DMS79 treated with DMSO at 0.1 percent for 48 hours (cell line): Measurements from ENCODE around the gene ADAM10.

ENCODE experiments used
- DNase-seq: peaks from one replicate; lab custom pipeline; 2025; lab: John Stamatoyannopoulos, UW

ADAM10 gene

DNA sequence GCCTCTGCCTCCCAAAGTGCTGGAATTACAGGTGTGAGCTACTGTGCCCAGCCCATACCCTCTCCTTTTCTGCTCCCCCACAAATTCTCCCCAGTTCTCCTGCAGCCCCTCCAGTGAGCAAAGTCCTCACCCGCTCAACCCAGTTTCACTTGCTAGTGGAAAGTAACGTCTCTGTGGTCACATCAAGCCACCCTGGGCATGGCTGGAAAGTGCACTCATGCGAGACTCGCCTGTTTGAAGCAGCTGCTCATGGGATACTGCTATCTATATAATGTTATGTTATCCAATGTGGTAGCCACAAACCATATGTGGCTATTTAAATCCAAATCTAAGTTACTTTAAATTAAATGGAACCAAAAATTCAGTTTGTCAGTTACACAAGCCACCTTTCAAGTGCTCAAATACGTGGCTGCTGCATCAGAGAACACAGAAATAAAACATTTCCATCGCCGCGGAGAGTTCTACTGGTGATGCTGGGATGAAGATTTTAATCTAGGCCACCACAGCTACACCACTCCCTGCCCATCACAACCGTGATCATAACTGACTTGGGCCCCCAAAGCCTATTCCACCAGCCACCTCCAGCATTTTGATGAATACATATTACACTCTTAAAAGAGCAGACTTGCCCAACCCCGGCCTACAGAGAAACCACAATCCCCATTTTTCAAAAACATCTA lies 198.3 kb downstream of the ADAM10 start:
- no peak for DNase-seq

DNA sequence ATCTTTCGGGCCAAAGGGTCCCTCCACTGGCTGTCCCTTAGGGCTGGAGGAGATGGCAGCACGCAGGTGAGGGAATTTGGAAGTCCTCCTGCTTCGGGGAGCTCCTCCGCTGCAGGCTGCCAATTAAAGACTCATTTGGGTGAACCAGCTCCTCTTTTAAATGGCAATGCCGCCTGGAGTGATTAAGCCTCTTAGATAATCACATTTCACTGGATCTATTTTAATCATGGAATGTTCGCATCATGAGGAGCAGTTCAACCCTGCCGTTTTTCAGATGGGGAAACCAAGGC lies 199.8 kb downstream of the ADAM10 start:
- DNase-seq = no peak

DNA sequence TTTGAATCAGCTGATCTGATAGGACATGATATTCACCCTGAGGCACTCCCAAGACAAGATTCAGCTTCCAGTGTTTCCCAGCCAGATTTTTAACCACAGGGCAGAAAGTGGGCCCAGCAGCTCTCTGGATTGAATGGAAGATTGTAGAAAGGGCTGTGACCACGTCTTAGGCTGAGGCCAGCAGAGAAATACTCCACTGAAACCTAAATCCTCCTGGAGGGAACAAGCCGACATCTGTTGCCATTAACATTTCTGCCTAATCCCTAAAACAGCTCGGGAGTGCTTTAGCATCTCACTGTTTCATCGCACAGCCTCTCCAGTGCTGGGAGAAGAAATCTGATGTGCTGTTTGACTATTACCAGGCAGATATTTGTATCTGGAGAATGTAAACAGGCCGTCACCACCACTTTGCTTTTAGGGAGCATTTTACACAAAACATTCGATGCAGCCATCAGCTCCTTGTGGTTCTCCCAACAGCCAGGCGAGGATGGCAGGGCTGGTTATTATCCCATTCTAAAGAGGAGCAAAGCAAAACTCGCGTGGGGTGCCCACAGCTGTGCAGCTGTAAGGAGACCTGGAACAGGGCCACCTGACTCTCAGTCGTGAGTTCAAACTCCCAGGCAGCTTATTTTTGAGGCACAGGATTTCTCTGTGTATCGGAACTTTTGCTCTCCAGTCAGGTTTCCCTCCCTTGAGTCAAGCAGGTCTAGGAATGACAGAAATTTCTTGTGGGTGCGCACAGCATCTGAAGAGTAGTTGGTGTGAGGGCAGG lies 200.3 kb downstream of the ADAM10 start:
- no peak for DNase-seq

DNA sequence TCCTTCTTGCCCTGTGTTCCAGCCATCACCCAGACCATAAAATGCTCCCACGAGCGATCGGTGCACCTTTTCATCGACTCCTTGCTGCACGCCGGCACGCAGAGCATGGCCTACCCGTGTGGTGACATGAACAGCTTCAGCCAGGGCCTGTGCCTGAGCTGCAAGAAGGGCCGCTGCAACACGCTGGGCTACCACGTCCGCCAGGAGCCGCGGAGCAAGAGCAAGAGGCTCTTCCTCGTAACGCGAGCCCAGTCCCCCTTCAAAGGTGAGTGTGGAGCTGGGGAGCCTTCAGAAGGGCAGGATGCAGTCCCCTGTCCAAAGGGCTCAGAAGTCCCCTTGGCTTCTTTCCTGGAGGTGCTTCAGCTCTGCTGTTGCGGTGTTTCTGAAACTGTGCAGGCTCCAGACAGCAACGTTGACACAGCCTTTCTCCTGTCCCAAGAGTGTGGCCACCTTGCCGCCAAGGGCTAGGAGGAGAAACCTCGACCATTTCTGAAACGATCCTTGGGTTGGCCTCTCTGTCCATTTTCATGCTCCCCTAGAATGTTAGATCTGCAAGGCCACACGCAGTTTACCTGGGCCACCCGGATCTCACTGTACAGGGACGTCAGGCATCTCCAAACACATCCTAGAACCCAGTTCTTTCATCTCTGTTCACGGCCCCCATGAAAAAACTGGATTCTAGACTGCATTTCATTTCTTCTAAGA lies 201.0 kb downstream of the ADAM10 start:
- no peak for DNase-seq

DNA sequence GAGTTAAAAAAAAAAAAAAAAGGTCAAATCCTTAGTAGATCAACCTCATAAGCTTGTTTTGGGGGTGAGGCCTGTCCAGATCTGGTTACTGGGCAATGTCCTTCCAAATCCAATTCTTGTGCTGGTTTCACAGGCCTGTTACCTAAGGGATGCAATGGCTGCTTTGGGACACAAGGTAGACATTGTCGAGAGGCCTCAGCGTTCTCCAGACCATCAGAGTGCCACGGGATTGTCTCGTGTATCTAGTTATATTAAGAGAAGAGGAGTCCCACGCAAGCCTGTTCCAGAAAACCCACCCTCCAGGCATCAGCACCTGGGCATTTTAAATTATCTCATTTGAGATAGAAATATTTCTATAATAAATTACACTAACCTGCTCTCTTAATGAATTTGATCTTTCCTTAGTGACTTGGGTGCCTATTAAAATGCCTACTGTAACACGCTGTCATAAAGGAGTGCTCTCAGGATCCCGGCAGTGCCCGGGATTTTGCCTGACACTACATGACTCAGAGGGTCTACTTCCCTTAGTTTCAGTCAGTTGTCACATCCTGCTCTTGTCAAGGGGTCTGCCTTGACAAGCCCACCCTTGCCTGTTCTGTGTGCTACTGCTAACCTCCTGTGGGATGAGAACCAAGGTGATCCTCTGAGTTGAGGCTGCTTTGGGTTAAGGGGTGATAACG lies 201.7 kb downstream of the ADAM10 start:
- no peak for DNase-seq

DNA sequence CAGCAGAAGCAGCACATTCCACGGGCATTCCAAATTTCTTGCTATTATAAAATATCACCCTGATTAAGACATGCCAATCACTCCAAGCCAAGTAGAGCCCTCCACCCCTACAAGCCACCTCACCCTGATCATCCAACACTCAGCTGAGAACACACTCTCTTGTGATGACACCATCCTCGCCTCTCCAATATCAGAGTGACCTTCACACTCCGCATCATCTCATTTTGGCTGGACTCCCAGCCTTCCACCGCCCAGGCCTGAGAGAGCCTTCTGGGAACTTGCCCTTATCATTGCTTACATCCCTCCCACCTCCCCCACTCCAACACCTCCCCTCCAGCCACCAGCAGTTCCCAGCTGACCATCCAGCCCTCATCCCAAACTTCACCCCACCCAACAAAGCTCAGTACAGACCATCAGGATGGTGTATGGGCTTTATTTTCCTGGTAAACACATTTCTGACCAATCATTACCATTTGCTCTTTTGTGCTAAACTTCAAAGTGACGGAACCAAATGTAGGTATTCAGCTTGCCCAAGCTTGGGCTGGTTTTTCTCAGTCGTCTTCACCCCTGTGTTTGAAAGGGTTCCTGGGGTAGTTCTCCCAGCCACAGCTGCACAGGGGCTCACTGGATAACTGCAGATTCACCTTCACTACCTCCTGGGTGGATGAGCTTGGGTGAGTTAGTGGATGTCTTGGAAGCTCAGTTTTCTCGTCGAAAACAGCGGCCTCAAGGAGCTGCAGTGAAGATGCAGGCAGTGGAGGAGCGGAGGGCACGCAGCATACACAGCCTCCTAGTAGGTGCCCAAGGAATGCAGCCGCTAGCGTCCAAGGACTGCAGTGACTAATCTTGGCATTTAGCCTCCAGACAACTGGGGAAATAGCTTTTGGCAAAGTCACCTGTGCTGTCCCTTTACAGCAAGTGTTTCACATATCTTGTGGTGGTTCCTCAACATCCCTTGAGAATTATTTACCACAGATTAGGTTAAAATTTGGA lies 202.6 kb downstream of the ADAM10 start:
- DNase-seq = no peak

DNA sequence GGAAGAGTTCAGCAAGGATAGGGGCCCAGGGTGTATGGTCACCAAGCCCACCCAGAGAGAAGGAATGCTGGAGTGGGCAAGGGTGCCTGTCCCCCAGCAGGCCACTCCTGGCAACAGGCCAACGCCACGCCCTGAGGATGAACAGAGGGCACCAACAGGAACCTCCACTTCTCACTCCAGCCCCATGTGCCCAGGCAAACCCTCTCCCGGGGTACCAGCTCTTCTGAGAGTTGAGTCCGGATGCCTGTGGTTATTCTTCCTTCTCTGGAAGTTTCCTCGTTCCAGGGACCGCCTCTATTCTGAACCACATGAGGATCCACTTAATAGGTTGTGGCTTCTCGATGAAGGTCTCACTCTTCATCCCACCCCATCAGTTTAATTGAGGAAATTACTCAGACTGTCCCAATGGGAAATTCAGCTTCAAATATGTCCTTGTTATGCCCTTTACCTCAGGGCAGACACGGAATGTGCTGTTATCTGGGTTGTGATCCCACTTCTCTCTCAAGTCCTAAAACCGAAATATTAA lies 203.4 kb downstream of the ADAM10 start:
- no peak for DNase-seq

DNA sequence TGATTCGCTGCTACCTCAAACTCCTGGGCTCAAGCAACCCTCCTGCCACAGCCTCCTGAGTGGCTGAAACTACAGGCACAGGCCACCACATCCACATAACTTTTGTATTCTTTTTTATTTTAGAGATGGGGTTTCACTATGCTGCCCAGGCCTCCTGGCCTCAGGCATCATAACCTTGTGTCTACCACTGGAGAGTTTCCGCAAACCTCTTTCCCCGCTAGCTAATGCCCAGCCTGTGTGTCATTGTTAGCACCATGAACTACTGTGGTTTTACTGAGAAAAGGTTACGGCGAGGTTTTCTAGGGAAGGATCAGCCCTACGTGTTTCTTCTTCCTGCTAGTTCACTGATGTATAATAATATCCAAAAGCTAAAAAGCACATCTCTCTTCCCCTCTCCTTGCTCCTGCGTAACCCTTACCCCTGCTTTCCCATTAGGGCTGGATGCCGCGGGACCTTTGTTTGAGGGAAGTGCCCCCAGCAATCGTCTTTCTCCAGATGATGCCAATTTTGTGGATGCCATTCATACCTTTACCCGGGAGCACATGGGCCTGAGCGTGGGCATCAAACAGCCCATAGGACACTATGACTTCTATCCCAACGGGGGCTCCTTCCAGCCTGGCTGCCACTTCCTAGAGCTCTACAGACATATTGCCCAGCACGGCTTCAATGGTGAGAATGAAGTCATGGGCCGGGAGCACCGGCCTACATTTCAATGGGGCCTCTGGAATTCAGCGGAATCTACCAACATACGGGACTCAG lies 204.0 kb downstream of the ADAM10 start:
- no peak for DNase-seq

DNA sequence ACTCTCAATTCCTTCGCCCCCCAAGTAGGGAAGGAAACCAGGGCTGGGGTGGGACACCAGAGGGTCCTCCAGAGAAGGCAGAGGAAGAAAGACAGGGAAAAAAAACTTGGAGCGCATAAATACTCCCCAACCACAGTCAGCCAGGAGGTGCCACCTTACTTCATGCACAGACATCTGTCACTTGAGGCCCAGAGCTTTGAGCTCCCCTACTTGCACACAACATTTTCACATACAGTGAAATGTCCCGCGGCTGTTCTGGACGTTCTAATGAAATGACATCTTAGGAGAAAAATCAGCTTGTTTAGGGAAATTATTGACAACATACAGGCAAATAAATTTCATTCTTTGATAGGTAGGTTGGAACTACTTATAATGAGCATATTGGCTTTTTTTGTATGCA lies 204.8 kb downstream of the ADAM10 start:
- DNase-seq = no peak

DNA sequence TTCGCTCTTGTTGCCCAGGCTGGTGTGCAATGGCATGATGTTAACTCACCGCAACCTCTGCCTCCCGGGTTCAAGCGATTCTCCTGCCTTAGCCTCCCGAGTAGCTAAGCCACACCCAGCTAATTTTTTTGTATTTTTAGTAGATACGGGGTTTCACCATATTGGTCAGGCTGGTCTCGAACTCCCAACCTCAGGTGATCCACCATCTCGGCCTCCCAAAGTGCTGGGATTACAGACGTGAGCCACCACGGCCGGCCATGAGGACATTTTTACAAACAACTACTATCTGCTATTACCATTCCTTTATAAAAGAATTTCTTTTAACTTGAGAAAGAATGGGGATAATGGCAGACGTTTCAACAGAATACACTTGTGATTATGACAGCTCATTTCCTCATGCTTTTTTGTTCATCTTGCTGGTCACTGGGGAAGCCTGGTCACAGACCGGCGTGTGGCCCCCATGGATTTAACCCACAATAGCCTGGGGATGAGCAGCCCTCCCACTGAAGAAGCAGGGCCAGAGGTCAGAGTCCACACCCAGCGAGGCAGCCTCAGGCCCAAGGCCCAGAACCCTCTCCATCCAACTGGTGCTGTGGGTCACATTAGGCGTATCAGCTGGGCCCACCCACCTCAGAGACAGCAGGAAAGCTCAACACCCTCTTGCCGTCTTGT lies 205.7 kb downstream of the ADAM10 start:
- no peak for DNase-seq

DNA sequence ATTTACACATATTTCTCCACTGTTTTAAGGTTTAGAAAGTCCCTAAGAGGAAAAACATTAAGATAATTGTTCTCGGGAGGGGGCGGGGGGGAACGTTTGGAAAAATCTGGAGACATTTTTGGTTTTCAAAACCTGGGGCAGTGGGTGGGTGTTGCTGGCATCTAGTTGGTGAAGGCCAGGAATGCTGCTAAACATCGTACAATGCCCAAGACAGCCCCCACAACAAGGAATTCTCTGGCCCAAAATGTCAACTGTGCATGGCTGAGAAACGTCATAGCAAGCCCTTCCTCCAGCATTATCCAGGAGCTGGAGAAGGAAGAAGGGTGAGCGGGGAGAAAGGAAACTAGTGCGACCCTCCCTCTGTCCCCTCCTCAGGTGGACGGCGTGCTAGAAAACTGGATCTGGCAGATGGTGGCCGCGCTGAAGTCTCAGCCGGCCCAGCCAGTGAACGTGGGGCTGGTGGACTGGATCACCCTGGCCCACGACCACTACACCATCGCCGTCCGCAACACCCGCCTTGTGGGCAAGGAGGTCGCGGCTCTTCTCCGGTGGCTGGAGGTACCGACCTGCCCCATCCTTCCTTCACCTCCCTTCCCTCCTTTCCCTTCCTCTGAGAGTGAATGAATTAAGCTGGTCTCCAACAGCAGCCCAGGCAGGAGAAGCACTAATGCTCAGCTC lies 208.0 kb downstream of the ADAM10 start:
- no peak for DNase-seq

DNA sequence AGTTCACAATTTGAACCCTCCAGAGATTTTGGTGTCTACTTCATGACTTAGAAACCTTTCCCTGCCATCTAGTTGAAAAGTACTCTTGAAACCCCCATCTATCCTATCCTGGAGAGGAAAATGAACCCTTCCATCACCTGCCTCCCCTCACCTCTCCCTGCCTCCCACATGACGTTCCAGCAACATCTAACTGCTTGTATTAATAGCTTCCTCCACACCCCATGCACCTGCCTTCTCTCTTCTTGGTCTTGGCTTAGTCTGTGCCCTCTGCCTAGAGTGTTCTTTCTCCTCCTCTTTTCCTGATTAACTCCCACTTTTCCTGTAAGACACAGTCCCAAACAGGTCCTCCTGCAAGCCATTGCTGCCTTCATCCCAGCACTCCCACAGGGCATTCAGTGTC lies 210.0 kb downstream of the ADAM10 start:
- DNase-seq = no peak

DNA sequence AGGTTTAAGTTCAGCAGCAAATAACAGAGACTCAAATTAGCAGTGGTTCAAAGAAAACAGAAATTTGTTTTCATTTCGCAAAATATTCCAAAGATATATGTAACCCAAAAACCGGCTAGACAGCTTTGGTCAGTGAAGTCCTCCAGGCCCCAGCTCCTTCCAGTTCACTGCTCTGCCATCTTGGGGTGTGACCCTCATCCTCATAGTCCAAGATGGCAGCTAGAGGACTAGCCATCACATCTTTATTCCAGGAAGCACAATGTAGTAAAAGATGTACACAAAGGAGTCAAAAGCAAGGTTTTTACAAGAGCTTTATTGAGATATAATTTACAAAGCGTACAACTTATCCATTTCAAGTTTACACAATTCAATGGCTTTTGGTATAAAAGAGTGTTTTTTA lies 210.6 kb downstream of the ADAM10 start:
- DNase-seq = no peak
